ENCODE data around the gene DYTN.

The DYTN gene

GRCh38 chr2:206701952-206702605 is 16.1 kb downstream of the DYTN start:
- in situ Hi-C loops (cut with HindIII; ENCODE audit: low sequenced_read_pairs), result no loop called here

- in situ Hi-C loops (cut with HindIII; ENCODE audit: low sequenced_read_pairs), result no loop called here
Measured at GRCh38 chr2:206700156-206700555, 18.0 kb downstream of the DYTN start.

GRCh38 chr2:206698811-206699210 is 19.4 kb downstream of the DYTN start:
- in situ Hi-C loops (cut with HindIII; ENCODE audit: low sequenced_read_pairs), result no loop called here

- in situ Hi-C loops (cut with HindIII; ENCODE audit: low sequenced_read_pairs), result no loop called here
Measured at GRCh38 chr2:206696910-206697309, 21.3 kb downstream of the DYTN start.

GRCh38 chr2:206693399-206694137 is 24.6 kb downstream of the DYTN start:
- in situ Hi-C loops (cut with HindIII; ENCODE audit: low sequenced_read_pairs), result no loop called here

- in situ Hi-C loops (cut with HindIII; ENCODE audit: low sequenced_read_pairs), result no loop called here
Measured at GRCh38 chr2:206692971-206693370, 25.2 kb downstream of the DYTN start.

- in situ Hi-C loops (cut with HindIII; ENCODE audit: low sequenced_read_pairs), result no loop called here
Measured at GRCh38 chr2:206688990-206689389, 29.2 kb downstream of the DYTN start.

GRCh38 chr2:206688453-206688852 is 29.7 kb downstream of the DYTN start:
- in situ Hi-C loops (cut with HindIII; ENCODE audit: low sequenced_read_pairs), result no loop called here

GRCh38 chr2:206683546-206683945 is 34.6 kb downstream of the DYTN start:
- in situ Hi-C loops (cut with HindIII; ENCODE audit: low sequenced_read_pairs), result no loop called here

GRCh38 chr2:206670531-206671319 is 47.5 kb downstream of the DYTN start:
- in situ Hi-C loops (cut with HindIII; ENCODE audit: low sequenced_read_pairs), result no loop called here

- in situ Hi-C loops (cut with HindIII; ENCODE audit: low sequenced_read_pairs), result no loop called here
Measured at GRCh38 chr2:206665251-206665650, 52.9 kb downstream of the DYTN start.

GRCh38 chr2:206657087-206657486 is 61.1 kb downstream of the DYTN start:
- in situ Hi-C loops (cut with HindIII; ENCODE audit: low sequenced_read_pairs), result no loop called here

GRCh38 chr2:206647985-206648384 is 70.2 kb downstream of the DYTN start:
- in situ Hi-C loops (cut with HindIII; ENCODE audit: low sequenced_read_pairs), result no loop called here

- in situ Hi-C loops (cut with HindIII; ENCODE audit: low sequenced_read_pairs), result no loop called here
Measured at GRCh38 chr2:206642075-206643025, 75.8 kb downstream of the DYTN start, which contains the start of gene FAM237A. FAM237A (plus strand) TSS chr2:206642487; CDS start chr2:206644237, 1,750 bp downstream.

GRCh38 chr2:206641226-206641625 is 77.0 kb downstream of the DYTN start:
- in situ Hi-C loops (cut with HindIII; ENCODE audit: low sequenced_read_pairs), result no loop called here

GRCh38 chr2:206639636-206640035 is 78.6 kb downstream of the DYTN start:
- in situ Hi-C loops (cut with HindIII; ENCODE audit: low sequenced_read_pairs), result no loop called here

GRCh38 chr2:206635015-206635414 is 83.2 kb downstream of the DYTN start:
- in situ Hi-C loops (cut with HindIII; ENCODE audit: low sequenced_read_pairs), result no loop called here

GRCh38 chr2:206631340-206631739 is 86.9 kb downstream of the DYTN start:
- in situ Hi-C loops (cut with HindIII; ENCODE audit: low sequenced_read_pairs), result no loop called here

- in situ Hi-C loops (cut with HindIII; ENCODE audit: low sequenced_read_pairs), result no loop called here
Measured at GRCh38 chr2:206627632-206628031, 90.6 kb downstream of the DYTN start.

- in situ Hi-C loops (cut with HindIII; ENCODE audit: low sequenced_read_pairs), result no loop called here
Measured at GRCh38 chr2:206626108-206626507, 92.1 kb downstream of the DYTN start.

- in situ Hi-C loops (cut with HindIII; ENCODE audit: low sequenced_read_pairs), result no loop called here
Measured at GRCh38 chr2:206619011-206619410, 99.2 kb downstream of the DYTN start.
